NCI-H1436 (cell line): ENCODE measurements around the gene SLC2A5.
A peak's percentile ranks its signal among the peaks of the same experiment; 100 is the strongest.
"Not testable (repeated sequence)": the region's sequence is repeated elsewhere in the genome, so short reads cannot be mapped to it uniquely, and the experiment has no call there.

Experiments
- DNase-seq: peaks from one replicate; lab custom pipeline; 2025; lab: John Stamatoyannopoulos, UW

SLC2A5 gene, protein sequence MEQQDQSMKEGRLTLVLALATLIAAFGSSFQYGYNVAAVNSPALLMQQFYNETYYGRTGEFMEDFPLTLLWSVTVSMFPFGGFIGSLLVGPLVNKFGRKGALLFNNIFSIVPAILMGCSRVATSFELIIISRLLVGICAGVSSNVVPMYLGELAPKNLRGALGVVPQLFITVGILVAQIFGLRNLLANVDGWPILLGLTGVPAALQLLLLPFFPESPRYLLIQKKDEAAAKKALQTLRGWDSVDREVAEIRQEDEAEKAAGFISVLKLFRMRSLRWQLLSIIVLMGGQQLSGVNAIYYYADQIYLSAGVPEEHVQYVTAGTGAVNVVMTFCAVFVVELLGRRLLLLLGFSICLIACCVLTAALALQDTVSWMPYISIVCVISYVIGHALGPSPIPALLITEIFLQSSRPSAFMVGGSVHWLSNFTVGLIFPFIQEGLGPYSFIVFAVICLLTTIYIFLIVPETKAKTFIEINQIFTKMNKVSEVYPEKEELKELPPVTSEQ

DNA sequence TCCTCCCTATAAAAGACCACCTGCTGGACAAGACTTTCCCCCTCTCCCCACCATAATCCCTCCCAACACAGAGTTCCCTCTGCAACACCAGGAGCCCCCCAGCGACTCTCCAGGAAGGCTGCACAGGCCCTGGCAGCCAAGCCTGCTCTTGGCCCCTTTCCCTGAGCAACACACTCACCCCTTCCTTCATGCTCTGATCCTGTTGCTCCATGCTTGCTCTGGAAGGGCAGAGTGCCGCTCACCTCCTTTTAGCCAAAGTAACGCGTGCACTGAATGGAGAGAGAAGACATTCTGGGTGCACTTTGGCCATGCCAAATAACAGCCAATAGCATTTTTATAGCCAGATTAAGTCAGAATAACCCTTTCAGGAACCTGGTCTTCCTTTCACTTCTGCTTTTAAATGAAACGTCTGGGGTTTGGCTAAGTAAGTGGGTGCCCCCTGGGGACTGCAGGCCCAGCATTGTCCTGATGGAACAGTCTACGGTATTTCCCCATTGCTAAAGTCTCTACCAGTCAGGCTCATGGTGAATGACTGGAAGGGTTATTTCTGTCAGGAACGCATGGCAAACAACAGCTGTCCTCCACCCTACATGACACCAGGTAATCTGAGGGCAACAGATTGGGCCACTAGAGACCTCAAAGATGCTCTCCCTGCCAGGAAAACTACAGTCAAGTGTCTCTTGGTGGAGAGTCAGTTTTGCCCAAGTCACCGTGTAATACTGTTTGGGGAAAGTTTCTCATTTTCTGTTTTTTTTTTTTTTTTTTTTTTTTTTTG, at the start of gene SLC2A5:
Gene SLC2A5 (minus strand): TSS at position 310 of the 775 bp plus-strand sequence. CDS start 99 bp downstream, at position 211.
- no peak for DNase-seq

DNA sequence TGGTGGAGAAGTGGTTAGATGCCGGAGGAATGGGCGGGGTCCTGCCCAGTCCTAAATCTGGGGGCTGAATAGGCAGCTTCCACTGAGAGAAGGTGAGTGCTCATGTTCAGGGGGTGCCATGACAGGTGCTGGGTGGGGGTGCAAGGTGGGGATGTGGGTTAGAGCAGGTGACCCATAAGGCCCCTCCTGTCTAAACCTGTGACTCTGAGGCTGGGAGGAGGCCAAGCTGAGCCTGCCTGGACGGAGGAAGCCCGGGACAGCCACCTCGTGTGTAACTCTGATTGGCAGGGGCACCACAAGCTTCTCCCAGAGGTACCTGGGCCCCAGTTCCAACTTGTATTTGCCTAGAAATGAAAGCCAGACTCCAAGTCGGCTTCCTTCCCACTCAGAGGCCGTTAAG, 48.8 kb upstream of the SLC2A5 start:
- no peak for DNase-seq

DNA sequence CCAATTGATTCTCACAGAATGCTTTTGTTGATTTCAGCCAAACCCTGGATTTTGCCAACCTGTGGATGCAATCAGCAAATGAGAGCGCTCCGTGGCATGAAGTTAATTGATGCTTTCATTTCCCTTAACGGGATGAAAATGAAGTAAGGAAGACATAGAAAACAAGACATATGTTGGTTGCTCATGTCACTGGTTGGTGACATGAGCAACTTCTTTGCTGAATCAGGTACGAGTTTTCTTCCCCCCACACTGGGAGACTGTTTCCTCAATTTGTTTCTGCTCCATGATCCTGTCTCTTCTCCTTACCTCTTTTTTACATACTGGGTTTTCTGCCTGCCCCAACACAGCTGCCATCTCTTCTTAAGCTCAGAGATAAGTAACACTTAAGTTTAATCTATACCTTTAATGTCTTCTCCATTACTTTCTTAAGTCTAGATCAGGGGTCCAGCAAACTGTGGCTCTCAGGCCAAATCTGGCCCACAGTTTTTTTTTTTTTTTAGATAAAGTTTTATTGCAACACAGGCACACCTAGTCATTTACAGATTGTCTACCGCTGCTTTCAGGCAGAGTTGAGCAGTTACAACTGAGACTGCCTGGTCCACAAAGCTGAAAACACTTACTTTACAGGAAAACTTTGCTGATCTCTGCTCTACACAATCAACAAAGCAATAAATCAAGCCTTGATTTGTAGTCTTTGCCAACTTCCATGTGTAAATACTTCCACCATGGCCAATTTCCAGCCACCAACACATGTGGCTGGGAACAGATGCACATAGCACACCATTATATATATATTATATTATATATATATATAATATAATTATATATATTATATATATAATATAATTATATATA, 46.1 kb upstream of the SLC2A5 start:
- no peak for DNase-seq

DNA sequence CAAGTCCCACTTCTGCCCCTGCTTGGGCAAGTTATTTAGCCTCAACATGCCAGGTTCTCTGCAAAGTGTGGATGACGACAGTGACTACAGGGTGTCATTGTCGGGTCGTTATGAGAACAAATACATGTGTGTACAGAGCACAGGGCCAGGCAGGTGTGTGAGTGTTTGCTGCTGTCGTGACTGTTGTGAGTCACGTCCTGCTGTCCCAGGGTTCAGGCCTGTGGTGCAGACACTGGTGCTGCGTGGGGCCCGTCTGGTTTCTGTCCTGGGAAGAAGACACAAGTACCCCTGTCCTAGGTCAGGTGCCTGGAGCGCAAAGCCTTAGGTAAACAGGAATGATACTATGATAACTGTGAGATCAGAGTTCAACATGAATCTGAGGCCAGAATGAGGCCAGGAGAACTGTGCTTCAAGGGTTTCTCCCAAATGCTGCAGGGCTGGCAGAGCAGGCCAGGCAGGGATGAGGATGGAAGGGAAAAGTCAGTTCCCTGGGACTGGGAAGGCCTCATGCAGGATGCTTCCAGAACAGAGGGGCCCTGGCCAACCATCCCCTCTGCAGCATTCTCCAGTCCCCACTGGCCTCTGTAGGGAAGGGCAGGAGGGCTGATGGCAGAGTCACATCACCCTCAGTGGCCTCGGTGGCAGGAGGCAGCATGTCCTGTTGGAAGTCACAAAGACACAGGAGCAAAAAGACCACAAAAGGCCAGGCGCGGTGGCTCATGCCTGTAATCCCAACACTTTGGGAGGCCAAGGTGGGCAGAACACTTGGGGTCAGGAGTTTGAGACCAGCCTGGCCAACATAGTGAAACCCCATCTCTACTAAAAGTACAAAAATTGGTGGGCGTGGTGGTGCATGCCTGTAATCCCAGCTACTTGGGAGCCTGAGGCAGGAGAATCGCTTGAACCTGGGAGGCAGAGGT, 43.8 kb upstream of the SLC2A5 start:
- no peak for DNase-seq

DNA sequence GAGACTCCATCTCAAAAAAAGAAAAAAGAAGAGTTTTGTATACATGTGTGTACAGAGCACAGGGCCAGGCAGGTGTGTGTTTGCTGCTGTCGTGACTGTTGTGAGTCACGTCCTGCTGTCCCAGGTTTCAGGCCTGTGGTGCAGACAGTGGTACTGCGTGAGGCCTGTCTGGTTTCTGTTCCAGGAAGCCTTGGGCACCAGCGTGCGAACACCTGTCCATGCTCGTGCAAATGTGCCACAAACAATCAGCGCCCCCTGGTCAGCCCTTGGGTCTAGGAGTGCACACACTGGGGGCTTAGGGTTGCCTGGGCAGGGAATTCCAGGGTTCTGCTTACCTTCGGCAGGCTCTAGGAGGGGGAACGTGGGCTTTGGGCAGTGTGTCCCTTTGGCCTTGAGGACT, 42.5 kb upstream of the SLC2A5 start:
- no peak for DNase-seq

DNA sequence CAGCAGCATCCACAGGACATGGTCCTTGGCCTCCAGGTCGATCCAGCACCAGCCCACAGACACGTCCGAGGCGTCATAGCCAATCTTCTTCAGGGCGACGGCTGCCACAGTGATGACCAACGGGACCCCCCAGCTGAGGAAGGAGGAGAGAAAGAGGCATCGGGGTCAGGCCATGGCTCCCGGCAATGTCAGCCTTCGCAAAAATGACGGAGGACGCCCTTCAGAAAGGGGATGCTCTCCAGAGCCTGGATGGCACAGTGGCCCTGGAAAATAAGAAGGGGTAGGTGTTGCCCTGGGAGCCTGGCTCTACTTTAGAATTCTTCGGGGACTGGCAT, 41.9 kb upstream of the SLC2A5 start:
- no peak for DNase-seq

DNA sequence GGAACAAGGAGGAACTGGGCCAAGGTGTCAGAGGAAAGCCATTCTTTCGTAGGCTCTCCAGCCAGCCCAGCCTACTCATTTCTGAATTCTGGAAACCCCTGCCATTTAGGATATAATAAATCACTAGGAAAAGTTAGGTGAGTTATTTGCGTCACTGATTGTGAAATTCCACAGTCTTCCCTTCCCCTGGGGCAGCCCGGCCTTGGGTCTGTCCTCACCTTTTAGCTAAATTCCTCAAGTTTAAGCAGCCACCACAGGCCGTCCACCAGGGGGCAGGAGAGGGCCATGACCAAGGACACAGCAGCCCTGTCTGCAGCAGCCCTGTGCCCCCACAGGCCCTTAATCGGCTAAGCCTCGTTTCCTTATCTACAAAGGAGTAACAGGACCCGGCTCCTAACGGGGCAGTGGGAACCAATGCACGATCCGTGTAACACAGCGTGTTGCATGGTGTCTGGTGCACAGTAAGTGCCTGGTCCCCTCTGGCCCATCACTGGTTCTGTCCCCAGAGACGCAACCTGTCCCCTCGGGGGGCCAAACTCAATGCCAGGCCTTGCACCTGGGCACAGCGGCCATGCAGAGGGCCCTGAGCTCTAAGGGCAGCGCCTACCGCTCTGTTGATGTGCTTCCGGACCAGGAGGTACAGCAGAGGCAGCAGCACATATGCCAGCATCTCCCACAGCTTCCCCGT, 41.4 kb upstream of the SLC2A5 start:
- peak; percentile 71 for DNase-seq

DNA sequence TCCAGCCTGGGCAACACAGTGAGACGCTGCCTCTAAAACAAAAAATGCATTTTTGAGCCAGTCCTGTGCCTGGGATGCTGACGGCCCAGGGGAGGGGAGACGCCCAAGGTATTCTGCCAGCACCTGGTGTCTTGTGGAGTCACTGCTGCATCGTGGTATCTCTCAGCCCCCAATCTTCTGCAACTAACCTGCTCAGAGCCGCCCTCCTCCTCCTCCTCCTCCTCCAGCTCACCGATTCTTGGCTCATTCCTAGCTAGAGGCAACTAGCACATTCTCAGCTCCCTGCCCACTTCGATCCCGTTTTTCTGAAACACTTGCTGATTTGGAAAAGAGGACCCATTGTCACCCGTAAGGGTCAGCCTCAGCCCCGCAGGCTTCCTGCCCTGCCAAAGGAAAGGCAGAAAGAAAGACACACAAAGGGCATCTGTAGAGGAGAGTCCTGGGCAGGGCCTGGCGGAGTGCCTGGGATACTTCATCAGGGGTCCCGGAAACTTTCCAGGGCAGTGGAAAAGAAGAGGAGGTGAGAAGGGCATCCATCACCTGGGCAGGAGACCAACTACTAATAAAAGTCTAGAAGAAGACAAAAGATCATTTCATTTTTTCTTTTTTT, 38.7 kb upstream of the SLC2A5 start:
- DNase-seq = no peak

DNA sequence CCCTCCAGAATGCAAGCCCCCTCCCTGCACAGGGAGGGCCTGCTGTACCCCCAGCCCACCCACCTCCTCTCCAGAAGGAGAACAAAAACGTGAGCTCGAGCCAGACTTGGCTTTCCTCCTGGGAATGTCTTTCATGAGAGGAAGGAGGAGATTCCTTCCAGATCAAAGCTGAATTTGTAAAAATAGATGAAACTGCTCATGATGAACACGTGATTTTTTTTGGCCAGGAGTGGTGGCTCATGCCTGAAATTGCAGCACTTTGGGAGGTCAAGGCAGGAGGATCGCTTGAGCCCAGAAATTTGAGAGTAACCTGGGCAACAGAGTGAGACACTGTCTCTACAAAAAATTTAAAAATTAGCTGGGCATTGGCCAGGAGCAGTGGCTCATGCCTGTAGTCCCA, 37.7 kb upstream of the SLC2A5 start:
- DNase-seq = no peak

DNA sequence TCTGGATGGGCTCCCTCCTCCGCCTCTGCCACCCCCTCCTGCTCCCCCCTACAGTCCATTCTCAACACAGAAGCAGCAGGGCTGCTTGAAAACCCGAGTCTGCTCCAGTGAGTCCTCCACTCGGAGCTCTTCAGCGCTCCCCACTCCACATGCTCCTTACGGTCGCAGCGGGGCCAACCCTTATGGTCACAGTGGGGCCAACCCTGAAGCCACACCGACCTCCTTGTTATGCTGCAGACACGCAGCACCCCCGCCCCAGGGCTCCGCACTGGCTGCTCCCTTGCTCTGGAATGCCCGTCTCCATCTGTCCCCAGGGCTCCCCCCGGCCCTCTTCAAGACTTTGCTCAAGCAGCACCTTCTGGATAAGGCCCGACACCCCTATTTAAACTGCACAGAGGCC, 36.9 kb upstream of the SLC2A5 start:
- no peak for DNase-seq

DNA sequence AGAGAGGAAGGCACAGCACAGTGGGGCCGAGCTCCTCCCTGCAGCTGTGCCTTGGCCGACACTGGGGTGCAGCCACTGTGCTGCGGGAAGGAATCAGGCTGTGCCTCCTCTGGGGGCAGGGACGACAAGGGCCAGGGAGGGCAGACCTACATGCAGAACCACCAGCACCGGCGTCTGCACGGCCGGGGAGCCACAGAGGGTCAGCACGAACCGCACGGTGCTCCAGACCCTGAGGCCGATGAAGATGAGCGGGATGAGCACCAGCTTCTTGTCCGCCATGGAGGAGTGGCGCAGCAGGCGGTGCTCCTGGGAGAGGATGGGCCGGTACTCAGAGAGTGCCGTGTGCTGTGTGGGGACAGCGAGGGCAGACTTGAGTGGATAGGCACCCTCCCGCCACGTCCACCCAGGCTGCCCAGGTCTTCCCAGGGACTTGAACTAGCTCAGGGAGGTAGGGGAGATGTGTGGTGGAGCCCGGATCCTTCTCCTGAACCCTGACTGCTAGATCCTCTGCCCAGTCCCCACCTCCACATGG, 36.0 kb upstream of the SLC2A5 start:
- DNase-seq = no peak

DNA sequence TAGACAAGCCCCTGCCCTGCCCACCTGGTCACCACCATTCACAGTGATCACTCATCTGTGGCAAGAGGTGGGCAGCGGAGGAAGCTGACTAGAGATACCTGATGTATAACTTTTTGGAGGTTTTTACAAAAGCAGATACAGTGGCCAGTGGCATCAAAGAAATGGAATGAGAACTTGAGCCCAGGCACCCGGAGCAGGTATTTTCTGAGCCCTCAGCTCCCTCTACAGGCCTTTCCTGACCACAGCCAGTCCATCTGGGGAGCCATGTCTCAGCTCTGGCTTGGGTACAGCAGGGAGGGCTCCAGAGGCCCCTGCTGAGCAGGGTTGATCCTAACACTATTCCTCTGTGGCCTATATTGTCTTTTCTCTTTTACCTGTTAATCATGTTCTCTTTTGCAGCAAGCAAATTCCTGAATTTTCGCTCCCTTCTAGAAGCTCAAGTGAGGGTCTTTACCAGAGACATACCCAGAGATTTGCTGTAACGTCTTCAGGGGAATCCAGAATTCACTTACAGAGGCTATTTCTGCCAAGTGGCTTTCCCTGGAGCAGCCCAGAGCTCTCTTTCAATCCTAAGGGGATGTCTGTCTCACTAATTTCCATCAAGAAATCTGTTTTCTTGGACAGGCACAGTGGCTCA, 32.2 kb upstream of the SLC2A5 start:
- no peak for DNase-seq

DNA sequence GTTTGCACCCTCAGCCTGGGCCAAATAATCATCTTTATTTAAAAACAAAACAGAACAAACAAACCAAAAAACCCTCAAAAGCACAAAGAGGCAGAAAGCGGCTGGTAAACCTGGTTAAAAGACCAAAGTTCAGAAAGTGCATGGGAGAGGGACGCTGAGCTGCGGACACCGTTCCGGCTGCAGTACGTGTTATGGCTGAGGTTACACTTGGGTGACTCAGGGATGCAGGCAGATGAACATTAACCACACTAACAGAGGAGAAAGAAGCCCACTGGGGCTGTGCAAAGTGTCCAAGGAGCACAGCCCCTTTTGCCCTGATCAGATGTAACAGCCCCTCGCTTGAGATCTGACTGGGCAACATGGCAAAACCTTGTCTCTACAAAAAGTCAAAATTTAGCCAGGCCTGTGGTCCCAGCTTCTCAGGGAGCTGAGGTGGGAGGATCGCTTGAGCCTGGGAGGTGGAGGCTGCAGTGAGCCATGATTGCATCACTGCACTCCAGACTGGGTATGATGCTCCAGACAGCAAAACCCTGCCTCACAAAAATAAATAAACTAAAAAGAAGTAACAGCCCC, 31.1 kb upstream of the SLC2A5 start:
- no peak for DNase-seq

DNA sequence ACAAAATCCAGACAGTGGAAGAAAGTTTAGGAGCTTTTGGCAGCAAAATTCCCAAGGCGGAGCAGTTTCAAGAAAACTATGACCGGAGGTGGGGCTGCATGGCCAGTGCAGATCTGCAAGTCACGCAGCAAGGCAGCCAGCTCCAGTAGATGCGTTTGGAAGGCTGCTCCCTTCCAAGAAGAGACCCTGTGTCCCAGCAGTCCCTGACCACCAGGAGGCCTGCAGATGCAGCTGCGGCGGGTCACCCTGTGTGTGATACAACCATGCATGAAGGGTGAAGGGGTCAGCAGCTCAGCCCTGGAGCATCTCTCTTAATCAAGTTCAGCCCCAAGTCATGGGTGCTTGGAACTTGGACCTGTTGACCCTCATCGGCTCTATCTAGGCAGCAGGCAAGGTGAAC, 30.1 kb upstream of the SLC2A5 start:
- no peak for DNase-seq

DNA sequence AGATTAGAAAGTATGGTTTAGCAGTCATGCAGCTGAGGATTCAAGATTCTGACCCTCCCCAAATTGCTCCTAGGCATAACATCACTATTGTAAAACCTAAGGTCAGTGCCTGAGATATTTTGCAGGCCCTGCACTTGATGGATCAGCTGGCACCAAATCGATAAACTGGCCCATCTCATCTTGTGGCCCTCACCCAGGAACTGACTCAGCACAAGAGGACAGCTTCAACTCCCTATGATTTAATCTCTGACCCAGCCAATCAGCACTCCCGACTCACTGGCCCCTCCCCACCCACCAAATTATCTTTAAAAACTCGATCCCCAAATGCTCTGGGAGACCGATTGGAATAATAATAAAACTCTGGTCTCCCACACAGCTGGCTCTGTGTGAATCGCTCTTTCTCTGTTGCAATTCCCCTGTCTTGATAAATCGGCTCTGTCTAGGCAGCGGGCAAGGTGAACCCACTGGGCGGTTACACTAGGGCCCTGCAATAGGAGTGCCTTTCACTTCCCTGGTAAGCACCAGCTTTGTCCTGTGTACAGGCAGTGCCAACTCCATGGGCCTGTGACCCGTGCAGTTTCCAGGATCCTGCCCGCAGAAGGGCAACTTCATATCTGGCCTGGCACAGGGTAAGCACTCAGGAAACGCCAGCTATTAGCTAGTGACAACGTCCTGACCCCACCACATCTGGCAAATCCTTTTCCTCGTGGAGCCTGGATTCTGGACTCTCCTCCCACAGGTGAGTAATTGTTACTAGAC, 28.7 kb upstream of the SLC2A5 start:
- no peak for DNase-seq

DNA sequence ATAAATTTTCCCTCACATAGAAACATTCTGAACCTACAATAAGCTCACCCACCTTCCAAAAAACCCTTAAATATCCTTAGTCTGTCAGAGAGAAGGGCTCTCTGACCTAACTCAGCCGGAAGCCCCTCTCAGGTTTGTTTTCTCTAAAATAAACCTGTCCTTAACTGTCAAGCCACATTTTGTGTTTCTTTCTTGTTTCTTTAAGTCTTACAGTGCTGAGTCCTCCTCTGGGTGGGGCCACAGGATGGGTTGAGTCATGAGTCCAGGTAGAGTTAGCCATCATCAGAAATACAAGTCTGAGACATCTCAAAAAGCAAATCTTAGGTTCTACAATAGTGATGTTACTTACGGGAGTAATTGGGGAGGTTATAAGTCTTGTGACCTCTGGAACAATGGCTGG, 26.4 kb upstream of the SLC2A5 start:
- no peak for DNase-seq

DNA sequence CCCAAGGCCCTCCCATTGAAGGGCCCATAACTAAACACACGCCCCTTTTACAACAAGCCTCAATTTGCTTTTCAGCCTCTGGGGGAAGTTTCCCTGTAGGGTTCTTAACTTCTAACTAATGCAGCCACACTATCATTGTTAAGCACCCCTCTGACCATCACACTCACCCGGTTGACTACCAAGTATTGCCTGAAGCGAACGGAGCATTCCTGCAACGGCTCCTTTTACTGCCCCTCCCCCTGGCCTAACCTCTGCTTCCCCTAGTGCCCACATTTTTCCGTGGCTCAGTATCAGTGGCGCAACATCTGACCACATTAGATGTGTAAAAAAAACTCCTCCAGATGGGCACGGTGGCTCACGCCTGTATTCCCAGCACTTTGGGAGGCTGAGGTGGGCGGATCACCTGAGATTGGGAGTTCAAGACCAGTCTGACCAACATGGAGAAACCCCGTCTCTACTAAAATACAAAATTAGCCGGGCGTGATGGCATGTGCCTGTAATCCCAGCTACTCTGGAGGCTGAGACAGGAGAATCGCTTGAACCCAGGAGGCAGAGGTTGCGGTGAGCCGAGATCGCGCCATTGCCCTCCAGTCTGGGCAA, 24.7 kb upstream of the SLC2A5 start:
- DNase-seq = not testable (repeated sequence)

DNA sequence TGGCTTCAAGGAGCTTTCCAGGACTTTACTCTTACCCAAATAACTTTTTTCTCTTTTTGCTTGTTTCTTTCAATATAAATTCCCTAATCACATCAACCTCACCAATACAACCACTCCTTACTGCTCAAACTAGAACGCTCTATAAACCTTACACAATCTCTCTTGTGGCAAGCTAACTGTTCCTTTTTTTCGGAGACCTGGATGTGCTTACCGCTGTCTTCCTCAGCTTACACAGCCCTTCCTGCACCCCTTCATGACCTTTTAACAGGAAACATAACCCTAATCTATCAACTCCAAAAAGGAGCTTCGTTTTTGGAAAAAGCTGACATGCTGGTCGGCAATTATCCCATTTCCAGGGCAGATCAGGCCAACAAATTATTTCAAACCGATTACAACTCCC, 24.1 kb upstream of the SLC2A5 start:
- DNase-seq = no peak
